Endothelial cell of hepatic sinusoid (primary cell): ENCODE data around the gene CHRNA4.

ENCODE experiments used
- in situ Hi-C: cut with HindIII; loops from 2 replicates; pipeline ENCODE4 v1.10.0; 2017; ENCODE audit warnings: low sequenced_read_pairs

The CHRNA4 gene

DNA sequence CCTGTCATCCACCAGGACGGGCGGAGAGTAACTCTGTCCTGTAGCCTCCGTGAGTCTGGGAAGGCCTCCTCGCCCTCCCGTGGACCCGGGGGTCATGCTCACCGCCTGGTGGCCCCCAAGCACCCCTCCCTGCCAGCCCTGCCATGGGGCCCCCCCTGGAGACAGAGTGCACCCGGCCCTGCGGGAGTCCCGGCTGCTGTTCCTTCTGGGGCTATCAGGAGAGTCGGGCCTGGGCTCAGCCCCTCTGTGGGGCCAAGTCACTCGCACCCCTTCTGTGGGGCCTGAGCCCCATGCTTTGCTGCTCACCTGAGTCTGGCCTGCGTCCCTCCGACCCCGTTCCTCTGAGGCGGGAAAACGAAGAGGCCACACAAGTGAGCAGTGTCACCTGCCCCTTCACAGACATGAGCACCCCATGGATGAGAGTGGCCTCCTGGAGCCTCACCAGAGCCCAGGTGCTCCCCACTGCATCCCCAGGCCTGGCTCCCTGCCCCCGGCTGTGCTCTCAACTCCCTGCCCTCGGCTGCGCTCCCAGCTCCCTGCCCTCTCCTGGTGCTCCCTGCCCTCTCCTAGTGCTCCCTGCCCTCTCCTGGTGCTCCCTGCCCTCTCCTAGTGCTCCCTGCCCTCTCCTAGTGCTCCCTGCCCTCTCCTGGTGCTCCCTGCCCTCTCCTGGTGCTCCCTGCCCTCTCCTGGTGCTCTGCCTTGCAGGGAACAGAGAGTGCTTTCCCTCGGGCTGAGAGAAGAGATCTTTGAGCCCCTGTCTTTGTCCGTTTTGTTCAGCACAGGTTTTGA is 4.6 kb upstream of the CHRNA4 start:
- in situ Hi-C loops = no loop called here

DNA sequence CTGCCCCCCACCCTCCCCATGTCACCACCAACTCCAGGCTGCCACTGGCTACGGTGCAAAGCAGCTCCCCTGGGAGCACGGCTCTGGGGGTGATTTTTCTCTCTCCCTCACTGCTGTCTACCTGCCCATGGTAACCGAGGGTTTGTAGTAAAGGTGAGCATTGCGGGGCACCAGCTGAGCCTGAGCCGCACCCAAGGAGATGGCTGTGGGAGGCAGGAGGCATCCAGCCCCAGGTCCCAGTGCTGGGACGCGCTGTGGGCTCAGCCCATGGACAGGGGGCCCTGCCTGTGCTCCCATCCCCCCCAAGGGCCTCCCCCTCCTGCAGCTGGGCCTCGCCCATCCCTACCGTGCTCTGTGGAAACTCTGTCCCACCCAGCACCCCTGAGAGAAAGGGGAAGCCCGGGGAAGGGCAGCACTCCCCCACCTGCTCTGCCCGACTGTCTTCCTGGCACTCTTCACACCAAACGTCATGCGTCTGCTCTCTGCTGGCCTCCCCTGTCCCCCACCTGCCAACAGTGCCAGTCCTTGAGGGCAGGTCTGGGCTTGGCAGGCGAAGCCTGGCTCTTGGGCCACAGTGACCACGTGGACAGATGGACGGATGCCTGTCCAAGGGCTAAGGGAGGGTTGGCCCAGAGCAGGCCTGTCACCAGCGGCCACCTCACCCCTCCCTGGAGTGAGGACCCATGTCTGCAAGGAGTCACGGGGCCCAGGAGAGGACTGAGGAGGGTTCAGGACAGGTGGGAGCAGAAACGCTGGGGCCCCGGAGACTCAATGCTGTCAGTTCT is 3.8 kb upstream of the CHRNA4 start:
- in situ Hi-C loops = no loop called here

DNA sequence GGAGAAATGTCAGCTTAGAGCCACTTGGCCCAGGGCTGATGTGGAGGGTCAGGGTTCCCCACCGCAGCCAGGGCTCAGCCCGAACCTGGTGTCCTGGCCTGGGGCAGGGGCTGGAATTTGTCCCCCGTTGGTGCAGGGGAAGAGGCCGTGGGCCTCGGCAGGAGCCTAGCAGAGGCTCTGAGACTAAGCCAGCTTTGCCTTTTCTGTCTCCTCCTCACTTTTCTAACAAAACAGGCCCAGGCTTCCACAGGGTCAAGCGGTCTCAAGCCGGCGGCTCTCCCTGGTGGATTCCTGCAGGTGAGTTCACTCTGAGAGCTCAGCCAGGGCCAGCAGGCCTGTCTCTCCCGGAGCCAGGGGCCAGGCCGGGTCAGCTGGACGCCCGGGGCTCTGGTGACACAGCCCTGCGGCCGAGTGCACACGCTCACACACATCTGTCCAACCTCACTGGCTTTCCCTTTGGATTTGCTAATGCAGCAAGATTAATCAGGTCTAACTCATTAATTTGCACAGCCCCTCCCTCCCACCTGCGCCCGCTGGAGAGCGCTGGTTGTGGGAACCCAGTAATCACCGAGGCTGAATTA is 2.9 kb upstream of the CHRNA4 start:
- in situ Hi-C loops = no loop called here

DNA sequence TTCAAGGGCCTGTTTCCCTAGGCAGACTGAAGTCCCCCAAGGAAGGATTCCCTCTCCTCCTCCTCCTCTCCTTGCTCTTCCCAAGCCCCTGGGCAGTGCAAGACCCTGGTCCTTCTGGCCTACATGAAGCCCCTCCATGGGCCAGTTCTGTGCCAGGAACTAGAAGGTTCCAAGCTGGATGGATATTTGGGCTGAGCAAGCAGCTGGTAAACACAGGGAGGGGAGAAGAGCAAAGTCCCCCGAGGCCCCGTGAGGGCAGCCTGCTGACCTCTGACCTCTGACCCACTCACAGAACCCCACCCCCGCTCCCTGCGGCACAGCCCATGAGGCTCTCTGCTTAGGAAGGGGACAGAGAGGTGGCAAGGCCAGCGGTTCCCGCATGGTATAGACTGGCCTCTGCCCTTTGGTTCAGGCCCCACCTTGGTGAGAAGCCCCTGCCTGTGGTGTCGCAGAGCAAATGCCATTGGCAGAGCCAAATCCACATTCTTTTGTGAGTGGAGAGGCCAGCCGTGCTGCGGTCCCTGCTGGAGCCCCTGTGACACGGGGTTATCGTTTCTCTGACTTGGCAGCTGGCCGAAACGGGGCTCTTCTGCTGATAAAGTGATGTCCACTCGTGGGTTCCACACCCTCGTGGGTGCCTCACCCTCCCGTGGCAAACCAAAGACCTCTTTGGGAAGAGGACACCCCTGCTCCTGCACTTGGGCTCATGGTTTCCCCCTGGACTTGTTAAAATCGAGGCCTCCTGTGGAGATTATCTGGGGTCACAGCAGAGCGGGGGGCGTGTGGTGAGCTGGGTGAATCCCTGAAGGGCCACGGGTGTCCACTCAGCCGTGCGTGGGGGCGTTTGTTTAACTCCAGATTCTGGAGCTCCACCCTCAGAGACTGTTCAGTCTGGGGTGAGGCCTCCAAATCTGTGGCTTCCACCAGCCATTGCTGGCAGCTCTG is 2.1 kb upstream of the CHRNA4 start:
- in situ Hi-C loops = no loop called here

DNA sequence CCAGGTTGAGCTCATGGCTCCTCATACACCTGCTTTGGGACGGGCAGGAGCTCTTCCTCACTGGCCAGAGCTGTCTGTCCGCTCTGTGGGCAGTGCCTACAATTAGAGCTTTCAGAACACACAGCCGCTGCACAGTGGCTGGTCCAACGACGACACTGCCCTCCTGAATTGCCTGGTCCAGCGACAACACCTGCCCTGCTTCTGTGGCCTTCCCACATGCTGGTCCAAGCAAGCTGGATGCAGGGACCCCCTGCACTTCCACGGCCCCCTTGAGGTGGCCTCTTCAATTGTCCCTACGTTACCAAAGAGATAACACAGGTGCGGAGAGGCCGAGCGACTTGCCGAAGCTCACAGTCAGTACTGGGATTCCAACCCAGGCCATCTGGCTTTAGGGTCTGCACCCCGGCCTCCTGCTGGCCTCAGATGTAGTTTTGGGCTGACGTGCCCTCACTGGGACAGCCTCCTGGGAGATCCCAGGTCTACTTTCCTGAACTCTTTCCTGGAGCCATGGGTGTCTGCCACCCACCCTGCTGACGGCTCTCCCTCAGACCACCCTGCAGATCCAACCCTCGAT is 1.4 kb upstream of the CHRNA4 start:
- in situ Hi-C loops = no loop called here

DNA sequence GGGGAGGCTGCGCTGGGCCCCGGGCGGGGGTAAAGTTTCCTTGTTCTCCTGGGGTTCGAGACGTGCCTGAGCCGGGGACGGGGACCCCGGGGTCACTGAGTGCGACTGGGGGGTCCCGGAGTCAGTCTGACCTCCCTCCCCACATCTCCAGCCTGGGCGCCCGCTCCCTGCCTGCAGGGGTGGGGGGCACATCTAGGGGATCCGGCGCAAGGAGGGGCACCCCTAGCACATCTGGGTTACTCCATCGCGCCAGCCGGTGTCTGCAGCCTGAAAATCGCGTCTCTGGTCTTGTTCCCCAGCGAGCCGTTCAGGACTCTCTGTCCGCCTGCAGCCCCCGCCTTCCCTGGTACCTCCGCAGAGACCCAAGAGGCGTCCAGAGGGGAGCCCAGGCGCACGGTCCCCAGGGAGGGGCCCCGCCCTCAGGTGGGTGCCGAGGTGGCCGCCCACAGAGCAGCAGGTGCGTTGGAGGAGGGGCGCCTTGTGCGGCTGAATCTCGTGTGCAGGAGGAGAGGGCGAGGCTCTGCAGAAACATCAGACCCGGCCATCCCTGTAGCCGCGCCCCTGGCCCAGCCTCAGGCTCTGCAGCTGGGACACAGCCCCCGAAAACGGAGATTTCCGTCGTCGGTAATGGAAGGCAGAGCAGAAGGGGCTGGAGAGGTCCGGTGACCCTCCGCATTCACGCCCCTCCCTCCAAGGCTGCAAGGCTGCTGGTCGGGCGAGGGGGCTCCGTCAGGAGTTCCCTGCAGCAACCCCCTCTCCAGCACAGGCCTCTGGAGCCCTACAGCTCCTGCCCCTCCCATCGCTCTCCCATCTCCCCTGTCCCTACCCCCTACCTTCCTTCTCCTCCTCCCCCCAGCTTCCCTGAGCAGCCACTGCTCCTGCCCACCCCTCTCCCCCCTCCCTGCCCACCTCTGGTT is 628 bp upstream of the CHRNA4 start:
- in situ Hi-C loops = no loop called here

DNA sequence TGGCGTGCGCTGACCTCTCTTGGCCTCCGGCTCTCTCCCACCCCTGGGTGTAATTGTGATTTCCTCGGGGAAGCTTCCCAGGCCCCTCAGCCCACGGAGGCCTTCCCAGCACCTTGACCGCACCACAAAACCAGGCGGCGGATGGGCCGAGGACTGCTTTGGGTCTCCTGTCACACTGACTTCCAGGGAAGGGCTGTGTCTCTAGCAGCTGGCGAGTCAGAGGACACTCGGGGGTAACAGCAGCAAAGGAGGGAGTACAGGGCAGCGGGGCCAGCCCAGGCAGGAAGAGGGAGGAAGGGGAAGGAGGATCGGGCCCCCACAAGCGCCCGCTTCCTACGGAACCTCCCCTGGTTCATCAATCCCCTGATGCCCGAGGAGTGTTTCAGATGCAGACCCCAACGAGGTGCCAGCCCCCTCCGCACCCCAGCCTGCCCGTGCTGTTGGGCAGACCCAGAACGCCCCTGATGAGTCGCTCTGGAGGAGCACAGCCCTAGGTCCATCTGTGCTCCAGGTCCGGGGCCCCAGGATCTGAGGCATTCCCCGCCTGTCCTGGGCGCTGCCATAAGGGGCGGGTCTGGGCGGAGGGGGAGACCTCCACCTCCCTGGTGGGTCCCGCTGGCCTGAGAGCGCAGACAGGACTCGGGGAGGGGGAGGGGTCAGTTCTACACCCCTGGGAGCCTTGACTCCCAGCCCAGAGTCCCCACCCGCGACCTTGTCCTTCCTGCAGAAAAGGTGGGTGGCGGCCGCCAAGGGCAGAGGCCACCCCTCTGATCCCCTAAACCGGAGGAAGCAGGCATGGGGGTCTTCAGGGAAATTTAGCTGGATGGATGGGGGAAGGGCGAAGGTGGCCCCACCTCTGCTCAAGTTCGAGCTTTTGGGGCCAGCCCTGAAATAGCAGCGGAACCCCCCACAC is 956 bp downstream of the CHRNA4 start:
- in situ Hi-C loops = no loop called here

DNA sequence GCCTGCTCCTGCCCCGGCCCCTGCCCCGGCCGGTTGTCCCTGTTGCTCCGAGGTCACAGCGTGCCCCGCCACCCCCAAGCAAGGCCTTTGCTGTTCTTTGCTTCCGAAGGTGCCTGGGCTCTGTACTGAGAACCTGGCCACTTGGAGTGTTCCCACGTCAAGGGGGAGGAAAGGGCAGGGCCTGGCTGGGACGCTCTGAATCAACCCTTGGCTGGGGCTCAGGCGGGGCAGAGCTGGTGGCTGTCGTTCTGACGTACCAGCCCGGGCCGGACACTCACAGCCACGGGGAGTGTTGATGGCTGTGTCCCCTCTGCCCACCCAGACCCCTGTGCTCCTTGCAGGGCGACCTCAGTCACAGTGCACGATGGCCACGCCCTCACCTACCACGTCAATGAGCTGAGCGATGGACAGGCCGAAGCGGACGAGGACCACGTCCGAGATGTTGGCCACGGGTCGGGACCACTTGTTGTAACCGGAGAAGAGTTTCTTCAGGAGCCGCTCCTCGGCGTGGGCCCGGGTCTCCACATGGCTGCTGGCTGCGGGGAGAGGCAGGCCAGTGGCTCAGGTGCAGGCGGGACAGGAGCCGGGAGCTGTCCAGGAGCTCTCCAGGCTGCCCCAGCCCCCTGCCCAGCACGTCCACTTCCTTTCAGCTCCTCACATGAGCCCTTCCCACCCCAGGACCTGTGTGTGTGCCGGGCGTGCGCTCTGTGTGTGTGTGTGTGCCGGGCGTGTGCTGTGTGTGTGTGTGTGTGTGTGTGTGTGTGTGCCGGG is 1.8 kb downstream of the CHRNA4 start:
- in situ Hi-C loops = no loop called here

DNA sequence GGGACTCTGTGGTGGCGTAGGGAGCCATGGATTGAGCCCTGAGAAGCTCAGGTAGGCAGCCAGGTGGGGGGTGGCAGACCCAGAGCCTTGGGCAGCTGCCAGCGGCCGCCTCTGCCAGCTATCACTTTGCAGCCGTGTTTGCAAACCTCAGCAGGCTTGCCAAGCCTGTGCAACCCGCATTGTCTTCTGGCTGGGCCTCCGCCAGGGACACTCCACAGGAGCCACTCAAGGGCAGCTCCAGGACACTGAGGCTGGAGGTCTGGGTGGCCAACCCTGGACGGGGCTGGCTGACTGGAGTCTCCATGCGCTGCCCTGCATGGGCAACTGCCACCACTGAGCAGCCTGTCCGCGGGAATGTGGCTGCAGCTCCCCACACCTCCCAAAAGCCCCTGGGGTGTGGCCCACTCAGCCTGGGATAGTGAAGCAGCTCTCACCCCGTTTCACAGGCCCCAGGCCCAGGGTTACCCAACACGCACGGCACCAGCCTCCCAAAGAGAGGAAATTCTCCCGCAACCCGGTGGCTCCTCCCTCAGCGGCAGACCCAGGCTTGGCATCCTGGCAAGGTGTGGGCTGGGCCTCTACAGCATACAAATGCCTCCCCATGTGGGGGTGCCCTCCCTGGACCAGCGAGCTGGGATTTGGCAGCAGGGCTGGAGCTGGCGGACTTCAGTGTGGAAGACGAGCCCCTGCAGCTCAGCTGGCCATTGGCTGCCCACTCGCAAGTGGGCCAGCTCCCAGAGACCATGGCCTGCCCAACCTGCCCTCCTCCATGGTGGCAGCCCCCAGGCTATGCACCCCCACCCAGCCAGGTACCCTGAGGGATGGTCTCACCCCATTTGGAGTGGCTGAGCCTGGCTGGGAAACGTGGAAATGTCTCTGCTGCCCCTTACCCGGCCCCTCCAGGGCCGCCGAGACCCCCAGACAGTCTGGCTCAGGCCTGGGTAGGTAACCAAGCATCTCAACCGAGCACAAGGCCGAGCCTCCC is 2.9 kb downstream of the CHRNA4 start:
- in situ Hi-C loops = no loop called here

DNA sequence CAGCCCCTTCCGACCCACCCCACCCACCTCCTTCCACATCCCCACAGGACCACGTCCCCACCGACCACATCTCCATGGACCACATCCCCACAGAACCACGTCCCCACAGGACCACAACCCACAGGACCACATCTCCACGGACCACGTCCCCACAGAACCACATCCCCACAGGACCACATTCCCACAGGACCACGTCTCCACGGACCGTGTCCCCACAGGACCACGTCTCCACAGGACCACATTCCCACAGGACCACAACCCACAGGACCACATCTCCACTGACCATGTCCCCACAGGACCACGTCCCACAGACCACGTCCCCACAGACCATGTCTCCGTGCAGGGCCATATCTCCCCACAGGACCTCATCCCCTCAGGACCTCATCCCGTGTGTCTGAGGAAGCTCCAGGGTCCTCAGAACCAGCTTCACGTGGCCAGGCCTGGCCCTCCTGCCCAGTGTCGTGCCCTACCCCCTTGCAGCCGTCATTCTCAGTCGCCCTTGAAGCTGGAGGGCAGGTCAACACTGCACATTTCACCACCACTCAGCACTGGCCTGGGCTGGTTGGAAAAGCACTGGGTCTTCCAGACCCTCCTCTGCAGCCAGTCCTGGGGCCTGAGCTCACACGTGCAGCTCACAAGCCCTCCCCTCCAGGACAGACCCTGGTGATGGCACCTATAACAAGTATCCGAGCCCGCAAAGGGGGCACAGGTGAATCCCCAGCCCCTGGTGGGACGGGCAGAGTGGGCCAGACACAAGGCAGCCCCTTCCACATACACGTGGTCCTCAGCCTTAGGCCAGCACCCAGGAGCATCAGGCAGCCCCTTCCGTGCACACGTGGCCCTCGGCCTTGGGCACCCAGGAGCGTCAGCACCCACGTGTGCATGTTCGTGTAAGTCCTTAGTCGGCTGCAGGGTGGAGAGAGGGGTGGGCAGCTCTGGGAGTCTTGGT is 3.9 kb downstream of the CHRNA4 start:
- in situ Hi-C loops = no loop called here

DNA sequence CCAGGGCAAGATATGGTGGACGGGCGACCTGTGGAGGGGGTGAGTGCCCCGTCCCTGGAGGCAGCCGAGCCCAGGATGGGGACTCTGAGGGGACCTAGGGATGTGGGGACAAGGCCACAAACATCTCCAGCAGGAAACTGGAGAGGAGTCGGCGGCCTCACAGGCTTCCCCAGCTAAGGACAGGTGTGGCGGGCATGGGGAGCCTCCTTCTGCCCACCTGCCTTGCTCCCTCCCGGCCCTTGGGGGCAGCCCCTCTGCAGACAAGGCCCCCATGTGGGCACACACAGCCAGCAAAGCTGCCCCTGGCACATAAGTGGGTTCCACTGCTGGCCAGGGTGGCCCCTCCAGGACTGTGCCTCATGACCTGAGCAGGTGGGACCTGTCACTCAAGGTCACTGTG is 4.6 kb downstream of the CHRNA4 start:
- in situ Hi-C loops = no loop called here

DNA sequence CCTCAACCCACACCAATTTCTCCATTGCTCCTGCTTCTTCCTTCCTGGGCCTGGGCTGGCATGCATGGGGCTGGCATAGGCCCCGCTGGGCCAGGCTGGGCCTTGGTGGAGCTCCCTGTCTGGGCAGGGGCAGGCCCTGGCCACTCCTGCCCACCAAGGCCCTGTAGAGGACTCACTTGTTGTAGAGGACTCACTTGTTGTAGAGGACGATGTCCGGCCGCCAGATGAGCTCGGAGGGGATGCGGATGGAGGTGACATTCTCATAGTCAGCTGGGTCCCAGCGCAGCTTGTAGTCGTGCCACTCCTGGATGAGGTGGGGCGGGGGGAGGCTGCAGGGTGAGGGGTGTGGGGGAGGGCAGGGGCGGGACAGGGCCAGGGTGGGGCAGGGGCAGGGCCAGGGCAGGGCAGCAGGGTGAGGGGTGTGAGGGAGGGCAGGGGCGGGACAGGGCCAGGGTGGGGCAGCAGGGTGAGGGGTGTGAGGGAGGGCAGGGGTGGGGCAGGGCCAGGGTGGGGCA is 5.3 kb downstream of the CHRNA4 start:
- in situ Hi-C loops = no loop called here

DNA sequence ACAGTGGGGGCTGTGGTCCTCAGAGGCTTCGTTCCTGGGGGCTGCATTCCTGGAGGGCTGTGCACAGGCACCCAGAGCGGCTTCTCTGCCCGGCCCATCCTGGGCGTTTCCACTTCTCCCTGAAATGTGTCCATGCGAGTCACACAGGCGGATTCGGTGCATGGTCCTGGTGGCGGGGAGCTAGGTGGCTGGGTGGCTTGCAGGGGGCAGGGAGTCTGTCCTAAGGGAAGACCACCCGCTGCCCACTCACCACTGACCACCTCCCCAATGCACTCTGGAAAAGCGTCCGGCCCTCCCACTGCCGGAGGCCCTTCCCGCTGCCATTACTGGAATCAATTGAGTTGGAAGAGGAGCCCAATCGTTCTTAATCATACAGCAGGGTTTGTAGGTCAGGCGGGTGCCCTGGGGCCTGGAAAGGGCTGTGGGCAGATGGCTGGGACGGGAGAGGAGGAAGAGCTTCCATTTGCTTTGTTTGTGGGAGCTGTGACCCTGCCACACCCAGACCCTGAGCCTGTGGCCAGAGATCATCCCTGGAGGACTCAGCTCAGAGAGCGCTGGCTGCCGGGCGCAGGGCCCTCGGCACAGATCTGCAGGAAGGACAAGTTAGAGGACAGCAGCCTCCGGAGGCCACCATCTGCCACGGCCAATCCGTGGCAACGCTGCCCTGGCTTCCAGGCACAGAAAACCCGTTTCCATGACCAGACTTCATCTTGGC is 6.4 kb downstream of the CHRNA4 start:
- in situ Hi-C loops = no loop called here

DNA sequence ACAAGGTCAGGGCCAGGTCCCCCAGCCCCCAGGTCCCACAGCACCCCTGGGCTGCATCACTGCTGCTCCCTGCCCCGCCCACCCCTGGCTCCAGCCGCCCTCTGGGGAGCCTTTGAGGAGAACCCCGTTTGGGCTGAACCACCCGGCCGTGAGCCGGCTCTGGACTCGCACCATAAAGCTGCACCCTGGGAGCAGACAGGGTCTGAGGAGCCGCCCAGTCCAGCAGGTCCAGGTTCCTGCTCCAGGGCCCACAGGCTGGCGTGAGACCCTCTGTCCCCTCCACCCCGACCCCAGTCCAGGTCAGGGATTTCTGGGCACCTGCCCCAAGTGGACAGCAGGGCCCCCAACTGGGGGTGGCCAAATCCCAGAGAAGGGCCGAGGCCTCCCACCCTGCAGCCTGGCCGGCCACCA is 8.3 kb downstream of the CHRNA4 start:
- in situ Hi-C loops = no loop called here
